ENCODE data around the gene ZFYVE16. TPM values are rescaled to one million over a fixed set of nuclear protein-coding genes. Genes with fewer than 3 reads are reported as not detected.

ZFYVE16 gene
- total and polyA plus RNA-seq, 11 donors = 10.3 to 53.2 (median 36.3) TPM

GRCh38 chr5:80507663-80508062, 99.8 kb downstream of the ZFYVE16 start:
- no peak for DNase-seq
- no peak overlapping the region for H3K27ac ChIP-seq
- TF ChIP-seq, protein P1, sequence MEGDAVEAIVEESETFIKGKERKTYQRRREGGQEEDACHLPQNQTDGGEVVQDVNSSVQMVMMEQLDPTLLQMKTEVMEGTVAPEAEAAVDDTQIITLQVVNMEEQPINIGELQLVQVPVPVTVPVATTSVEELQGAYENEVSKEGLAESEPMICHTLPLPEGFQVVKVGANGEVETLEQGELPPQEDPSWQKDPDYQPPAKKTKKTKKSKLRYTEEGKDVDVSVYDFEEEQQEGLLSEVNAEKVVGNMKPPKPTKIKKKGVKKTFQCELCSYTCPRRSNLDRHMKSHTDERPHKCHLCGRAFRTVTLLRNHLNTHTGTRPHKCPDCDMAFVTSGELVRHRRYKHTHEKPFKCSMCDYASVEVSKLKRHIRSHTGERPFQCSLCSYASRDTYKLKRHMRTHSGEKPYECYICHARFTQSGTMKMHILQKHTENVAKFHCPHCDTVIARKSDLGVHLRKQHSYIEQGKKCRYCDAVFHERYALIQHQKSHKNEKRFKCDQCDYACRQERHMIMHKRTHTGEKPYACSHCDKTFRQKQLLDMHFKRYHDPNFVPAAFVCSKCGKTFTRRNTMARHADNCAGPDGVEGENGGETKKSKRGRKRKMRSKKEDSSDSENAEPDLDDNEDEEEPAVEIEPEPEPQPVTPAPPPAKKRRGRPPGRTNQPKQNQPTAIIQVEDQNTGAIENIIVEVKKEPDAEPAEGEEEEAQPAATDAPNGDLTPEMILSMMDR (IDR thresholded peaks at IDR 0.05) = no peak
- TF ChIP-seq POLR2A (IDR thresholded peaks at IDR 0.05) = no peak
- H3K9me3 ChIP-seq = no peaks in the 10 kb centered on the region
- no peak overlapping the region for H3K4me3 ChIP-seq
- ATAC-seq = no peak
- H3K4me1 ChIP-seq = peaks cover 0 to 7% (median 0%) of the 10 kb centered on the region in 12 donors
- H3K36me3 ChIP-seq = no peaks in the 10 kb centered on the region
- intact Hi-C loops (cut with DNase I) = no loop called here
- WGBS, 4 donors = 85 to 92% (median 91%) methylated on average over 3 of the region's 3 CpGs
- no peaks in the 10 kb centered on the region for H3K27me3 ChIP-seq

- H3K27ac ChIP-seq = no peak overlapping the region
- H3K4me1 ChIP-seq = no peaks in the 10 kb centered on the region
- no peaks in the 10 kb centered on the region for H3K27me3 ChIP-seq
- H3K4me3 ChIP-seq = no peak overlapping the region
- intact Hi-C loops (cut with DNase I) = no loop called here
- DNase-seq (no peak), ATAC-seq (no peak)
- 94 to 97% (median 95%) methylated on average over 6 of the region's 6 CpGs for WGBS, 4 donors
- peaks cover 0 to 7% (median 0%) of the 10 kb centered on the region in 9 donors for H3K36me3 ChIP-seq
- no peaks in the 10 kb centered on the region for H3K9me3 ChIP-seq
- no peak for TF ChIP-seq POLR2A (IDR thresholded peaks at IDR 0.05)
- TF ChIP-seq, protein P1 (IDR thresholded peaks at IDR 0.05) = no peak
Measured at GRCh38 chr5:80508844-80509243, 101.0 kb downstream of the ZFYVE16 start.

GRCh38 chr5:80509362-80509761, 101.5 kb downstream of the ZFYVE16 start:
- WGBS, 4 donors = 90 to 94% (median 92%) methylated on average over 4 of the region's 4 CpGs
- no peaks in the 10 kb centered on the region for H3K9me3 ChIP-seq
- ATAC-seq (no peak), DNase-seq (no peak)
- no peaks in the 10 kb centered on the region for H3K4me1 ChIP-seq
- no peak overlapping the region for H3K27ac ChIP-seq
- TF ChIP-seq POLR2A (IDR thresholded peaks at IDR 0.05) = no peak
- TF ChIP-seq, protein P1 (IDR thresholded peaks at IDR 0.05) = no peak
- no peak overlapping the region for H3K4me3 ChIP-seq
- intact Hi-C loops (cut with DNase I) = no loop called here
- peaks cover 0 to 10% (median 0%) of the 10 kb centered on the region in 9 donors for H3K36me3 ChIP-seq
- no peaks in the 10 kb centered on the region for H3K27me3 ChIP-seq

GRCh38 chr5:80516826-80517225, 109.0 kb downstream of the ZFYVE16 start:
- H3K9me3 ChIP-seq = no peaks in the 10 kb centered on the region
- H3K36me3 ChIP-seq = peaks cover 0 to 28% (median 0%) of the 10 kb centered on the region in 9 donors
- ATAC-seq (no peak), DNase-seq (no peak)
- no peaks in the 10 kb centered on the region for H3K4me1 ChIP-seq
- no peaks in the 10 kb centered on the region for H3K27me3 ChIP-seq
- TF ChIP-seq, protein P1 (IDR thresholded peaks at IDR 0.05) = no peak
- no peak for TF ChIP-seq POLR2A (IDR thresholded peaks at IDR 0.05)
- WGBS, 4 donors = 78 to 84% (median 83%) methylated on average over 4 of the region's 4 CpGs
- H3K27ac ChIP-seq = no peak overlapping the region
- H3K4me3 ChIP-seq = no peak overlapping the region
- intact Hi-C loops (cut with DNase I) = no loop called here

Other genes starting within 250 kb of the ZFYVE16 start
- gene SERINC5, start 152.0 kb upstream of the ZFYVE16 start, total RNA-seq = 10 to 100 TPM; 10.9 to 25.9 (median 14.6) TPM
- gene SERINC5, start 152.0 kb upstream of the ZFYVE16 start, polyA plus RNA-seq = 1 to 10 TPM; 3.2 to 6.0 TPM
- gene SPZ1, start 88.1 kb upstream of the ZFYVE16 start, total RNA-seq = not detected
- not detected for gene SPZ1, start 88.1 kb upstream of the ZFYVE16 start, polyA plus RNA-seq
- 1 to 10 TPM; 1.2 to 2.3 (median 1.7) TPM for gene FAM151B, start 80.0 kb downstream of the ZFYVE16 start, total RNA-seq
- 1 to 10 TPM in 1 of 2 donors, under 1 TPM in 1; 0.27 to 1.1 TPM for gene FAM151B, start 80.0 kb downstream of the ZFYVE16 start, polyA plus RNA-seq
- under 1 TPM in 1 of 9 donors, not detected in 8; 0.09 TPM for gene ANKRD34B, start 162.2 kb downstream of the ZFYVE16 start, total RNA-seq
- not detected for gene ANKRD34B, start 162.2 kb downstream of the ZFYVE16 start, polyA plus RNA-seq
- gene MSH3, start 246.6 kb downstream of the ZFYVE16 start, total RNA-seq = 10 to 100 TPM in 4 of 9 donors, 1 to 10 TPM in 5; 6.0 to 15.8 (median 9.2) TPM
- gene MSH3, start 246.6 kb downstream of the ZFYVE16 start, polyA plus RNA-seq = 1 to 10 TPM; 2.9 to 4.8 TPM
- 10 to 100 TPM in 5 of 9 donors, 1 to 10 TPM in 4; 1.6 to 18.9 (median 11.6) TPM for gene DHFR, start 246.9 kb downstream of the ZFYVE16 start, total RNA-seq
- gene DHFR, start 246.9 kb downstream of the ZFYVE16 start, polyA plus RNA-seq = 1 to 10 TPM; 8.1 to 9.6 TPM

All from heart left ventricle (tissue), 16 donors.